ENCODE measurements around the gene HTT.

DNA sequence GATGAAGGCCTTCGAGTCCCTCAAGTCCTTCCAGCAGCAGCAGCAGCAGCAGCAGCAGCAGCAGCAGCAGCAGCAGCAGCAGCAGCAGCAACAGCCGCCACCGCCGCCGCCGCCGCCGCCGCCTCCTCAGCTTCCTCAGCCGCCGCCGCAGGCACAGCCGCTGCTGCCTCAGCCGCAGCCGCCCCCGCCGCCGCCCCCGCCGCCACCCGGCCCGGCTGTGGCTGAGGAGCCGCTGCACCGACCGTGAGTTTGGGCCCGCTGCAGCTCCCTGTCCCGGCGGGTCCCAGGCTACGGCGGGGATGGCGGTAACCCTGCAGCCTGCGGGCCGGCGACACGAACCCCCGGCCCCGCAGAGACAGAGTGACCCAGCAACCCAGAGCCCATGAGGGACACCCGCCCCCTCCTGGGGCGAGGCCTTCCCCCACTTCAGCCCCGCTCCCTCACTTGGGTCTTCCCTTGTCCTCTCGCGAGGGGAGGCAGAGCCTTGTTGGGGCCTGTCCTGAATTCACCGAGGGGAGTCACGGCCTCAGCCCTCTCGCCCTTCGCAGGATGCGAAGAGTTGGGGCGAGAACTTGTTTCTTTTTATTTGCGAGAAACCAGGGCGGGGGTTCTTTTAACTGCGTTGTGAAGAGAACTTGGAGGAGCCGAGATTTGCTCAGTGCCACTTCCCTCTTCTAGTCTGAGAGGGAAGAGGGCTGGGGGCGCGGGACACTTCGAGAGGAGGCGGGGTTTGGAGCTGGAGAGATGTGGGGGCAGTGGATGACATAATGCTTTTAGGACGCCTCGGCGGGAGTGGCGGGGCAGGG is 568 bp downstream of the HTT start:
- TF ChIP-seq REST (IDR thresholded peaks at IDR 0.05; ENCODE audit: low read depth) (no peak), EZH2phosphoT487 (IDR thresholded peaks at IDR 0.05; ENCODE audit: borderline replicate concordance) (no peak), EZH2 (IDR thresholded peaks at IDR 0.05) (no peak), CEBPB (IDR thresholded peaks at IDR 0.05; ENCODE audit: low read depth) (no peak), JUND (IDR thresholded peaks at IDR 0.05) (no peak), CTCF (IDR thresholded peaks at IDR 0.05 in 2 of 3, conservative IDR thresholded peaks at IDR 0.05 in 1 of 3; ENCODE audit: borderline replicate concordance in 1 of 3, insufficient read depth in 1 of 3, low read depth in 2 of 3, low read length in 2 of 3) (no peak)
